HG03280 (cell line): ENCODE results near the gene SMOC2.
"Not testable (repeated sequence)": the region's sequence is repeated elsewhere in the genome, so short reads cannot be mapped to it uniquely, and the experiment has no call there.

Experiments
- ATAC-seq: cut with Tn5 transposase; IDR thresholded peaks from one replicate; pipeline ENCODE4 v1.9.1; 2021; ENCODE audit warnings: mild to moderate bottlenecking, moderate library complexity; ENCODE audit not compliant: unreplicated experiment

SMOC2 gene

DNA sequence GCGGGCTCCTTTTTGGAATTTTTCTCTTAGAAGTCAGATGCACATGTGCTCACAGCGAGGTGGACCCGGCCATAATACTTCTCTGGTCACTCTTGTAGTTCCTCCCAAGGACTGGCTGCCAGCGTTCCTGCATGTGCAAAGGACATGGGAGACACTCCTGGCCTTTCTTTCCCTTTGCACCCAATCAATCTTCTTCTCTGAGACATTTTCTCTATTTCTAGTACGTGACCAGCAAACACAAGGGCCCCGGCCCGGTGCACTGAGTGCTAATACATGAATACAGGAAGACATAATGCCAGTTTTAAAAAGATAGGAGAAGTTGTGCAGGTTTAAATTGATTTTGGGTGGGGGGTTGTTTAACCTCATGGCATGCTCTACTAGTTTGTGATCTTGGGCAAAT, 233.6 kb downstream of the SMOC2 start:
- ATAC-seq, result no peak

DNA sequence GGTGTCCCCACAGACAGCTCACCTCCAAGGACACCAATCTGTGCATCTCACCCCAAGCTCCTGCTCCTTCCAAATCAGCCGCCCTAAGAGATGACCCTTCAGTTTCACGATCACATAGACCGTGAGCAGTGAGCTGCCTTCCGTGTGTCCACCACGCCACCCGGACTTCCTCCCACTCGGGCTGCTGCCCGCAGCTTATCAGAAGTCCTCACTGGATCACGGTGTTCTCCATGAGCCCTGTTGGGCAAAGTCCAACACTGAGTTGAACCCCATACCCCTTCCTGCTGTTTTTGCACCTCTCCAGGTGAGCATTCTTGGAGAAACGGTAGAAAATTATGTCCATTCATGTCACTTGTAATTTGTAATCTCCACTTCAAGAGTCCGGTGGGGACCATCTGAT, 234.4 kb downstream of the SMOC2 start:
- ATAC-seq, result no peak

GRCh38 chr6:168675933-168676551, 235.1 kb downstream of the SMOC2 start:
- ATAC-seq, result no peak

DNA sequence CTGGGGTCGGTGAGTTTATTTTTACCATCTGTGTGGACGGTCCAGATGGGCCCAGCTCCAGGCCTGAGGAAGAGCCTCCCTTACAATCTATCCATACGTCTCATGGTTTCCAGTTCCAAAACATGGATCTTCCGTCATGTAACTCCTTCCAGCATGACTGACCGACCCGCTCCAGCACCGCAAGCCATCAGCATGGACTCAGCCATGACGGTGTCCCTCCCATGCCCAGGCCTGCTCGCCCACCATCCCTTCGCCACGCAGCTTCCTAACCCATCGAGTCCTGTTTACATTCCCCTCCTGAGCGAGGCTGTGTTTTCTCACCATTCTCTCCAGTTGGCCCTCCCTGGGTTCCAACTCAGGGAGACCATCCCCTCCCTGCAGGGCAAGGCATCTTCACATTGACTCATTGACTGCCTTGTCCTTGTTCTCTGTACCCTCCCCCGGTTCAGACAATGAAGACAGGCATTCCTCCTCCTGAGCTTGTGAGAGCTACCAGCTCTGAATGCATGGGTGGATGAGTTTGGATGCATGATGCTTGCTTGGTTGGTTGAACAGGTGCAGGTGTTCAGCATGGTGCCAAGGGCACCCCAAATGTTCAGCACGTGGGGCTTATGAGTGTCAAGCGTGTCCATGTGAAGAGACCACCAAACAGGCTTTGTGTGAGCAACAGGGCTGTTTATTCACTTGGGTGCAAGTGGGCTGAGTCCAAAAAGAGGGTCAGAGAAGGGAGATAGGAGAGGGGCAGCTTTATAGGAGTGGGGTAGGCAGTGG, 235.8 kb downstream of the SMOC2 start:
- ATAC-seq, result no peak

DNA sequence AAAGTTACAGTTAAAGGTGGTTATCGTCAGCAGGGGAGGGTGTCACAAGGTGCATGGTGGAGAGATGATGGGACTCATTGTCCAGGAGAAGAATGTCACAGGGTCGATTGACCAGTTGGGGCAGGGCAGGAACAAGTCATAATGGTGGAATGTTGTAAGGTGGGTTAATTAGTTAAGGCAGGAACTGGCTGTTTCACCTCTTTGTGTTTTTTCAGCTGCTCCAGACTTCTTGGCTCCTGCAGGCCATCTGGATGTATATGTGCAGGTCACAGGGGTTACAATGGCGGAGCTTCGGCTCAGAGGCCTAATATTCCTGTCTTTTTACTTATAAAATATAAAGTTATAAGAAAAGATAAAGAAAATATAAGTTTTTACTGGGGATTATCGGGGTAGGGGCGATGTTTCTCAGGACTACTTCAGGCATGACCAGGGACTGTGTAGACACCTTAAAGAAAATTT, 236.4 kb downstream of the SMOC2 start:
- ATAC-seq, result not testable (repeated sequence)

- ATAC-seq, result no peak
These were observed 237.1 kb downstream of the SMOC2 start for GRCh38 chr6:168678077-168678476.

GRCh38 chr6:168678588-168678987, 237.6 kb downstream of the SMOC2 start:
- ATAC-seq, result no peak

DNA sequence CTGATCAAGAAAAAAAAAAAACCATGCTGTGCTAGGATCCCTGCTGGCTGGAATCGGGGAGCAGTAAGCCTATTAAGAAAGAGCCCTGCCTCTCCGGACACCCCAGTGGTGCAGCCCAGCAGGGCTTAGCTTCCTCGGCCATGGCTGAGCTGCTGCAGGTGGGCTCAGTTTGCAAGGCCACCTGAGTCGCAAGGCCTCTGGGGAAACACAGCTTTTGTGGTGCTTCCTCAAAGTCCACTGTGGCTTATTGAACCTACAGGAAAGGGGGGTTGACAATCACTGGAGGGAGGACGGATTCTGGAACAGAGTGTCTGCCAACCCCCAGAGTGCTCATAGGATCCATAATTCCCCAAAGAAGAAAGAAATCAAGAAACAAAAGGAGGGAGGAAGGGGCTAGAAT, 240.8 kb downstream of the SMOC2 start:
- ATAC-seq, result no peak

DNA sequence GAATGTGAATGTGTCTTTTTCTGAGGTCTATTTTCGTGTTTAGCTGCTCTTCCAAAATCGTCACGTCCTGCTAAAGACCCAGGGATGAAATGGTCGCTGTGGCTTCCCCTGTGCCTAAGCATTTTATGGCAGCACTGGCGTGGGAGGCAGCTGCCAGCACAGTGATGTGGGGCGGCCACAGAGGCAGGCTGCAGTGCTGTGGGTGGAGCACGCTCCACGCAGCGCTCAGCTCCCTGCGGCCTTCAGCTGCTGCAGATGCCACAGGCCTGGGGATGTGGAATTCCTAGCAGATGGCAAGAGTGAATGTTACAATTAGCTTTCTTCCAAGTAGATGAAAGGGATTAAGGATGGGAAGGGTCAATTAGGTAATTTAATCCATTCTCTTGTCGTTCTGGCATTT, 242.6 kb downstream of the SMOC2 start:
- no peak for ATAC-seq

- no peak for ATAC-seq
These were observed 243.5 kb downstream of the SMOC2 start for GRCh38 chr6:168684471-168684870.

- ATAC-seq, result no peak
These were observed 243.9 kb downstream of the SMOC2 start for GRCh38 chr6:168684906-168685305.

DNA sequence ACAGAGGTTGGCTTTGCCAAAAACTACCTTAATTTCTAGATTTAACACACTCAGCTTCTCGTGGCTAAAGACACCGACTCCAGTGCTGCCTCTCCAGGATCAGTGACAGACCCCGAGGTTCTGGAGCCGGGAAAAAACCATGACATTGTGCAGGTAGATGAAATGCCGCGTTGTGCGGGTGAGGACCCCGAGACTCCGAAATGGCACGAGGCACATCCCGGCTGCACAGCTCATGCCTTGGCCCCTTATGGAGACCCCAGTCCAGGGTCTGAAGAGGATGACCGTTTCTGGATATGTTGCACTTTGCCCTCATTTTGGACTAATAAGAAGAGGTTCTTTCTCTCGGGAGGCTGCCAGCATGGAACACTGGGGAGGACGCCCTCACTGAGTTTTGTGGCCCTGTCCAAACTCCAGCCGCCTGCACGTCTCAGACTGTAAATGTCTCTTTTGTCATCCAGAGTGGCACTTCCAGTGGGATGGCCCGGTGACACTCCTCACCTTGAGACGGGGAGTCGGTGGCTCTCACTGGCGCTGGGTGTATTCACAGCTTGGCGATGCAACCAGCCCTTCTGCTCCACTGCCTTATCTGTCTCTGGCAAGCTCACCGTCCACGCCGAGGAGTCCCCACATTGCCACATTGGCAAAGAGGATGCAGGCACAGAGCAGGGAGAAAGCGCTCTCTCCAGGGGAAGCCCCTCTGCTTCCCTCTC, 245.2 kb downstream of the SMOC2 start:
- ATAC-seq, result no peak

DNA sequence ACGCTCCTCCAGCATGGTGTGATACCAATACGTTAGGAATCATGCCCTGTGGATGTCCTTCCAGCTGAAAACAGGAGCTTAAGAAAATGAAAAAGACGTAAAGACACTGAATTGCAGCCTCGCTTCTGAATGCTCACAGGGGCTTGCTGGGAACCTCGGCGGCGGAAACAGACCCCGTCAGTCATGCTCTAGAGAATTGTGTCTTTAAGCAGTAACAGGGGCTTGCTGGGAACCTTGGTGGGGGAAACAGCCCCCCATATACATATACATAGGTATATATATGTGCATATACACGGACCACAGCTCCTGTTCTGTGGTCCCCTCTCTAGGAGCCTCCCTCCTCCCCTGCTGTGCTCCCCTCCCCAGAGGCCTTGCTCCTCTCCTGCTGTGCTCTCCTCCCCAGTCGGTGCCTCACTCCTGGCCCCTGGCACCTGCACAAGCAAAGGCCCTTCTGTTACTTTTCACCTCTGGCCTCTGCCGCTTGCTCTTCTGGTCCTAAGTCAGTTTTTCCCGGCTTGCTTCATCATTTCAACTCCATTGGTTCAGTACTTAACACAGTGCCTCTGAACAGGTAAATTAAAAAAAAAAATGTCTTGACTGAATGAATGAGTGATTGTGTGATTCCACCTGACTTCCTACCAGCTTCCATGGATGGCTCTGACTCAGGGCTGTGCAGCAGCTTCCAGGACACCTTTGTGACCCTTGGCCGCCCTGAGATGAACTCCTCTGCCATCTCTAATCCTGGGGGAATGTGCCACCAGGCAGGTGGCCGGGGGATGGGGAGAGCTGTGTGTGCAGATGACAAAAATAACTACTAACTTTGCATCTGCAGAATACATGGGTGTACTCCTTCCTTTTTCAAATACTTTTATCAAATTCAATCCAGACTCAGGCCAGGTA, 246.1 kb downstream of the SMOC2 start:
- ATAC-seq, result no peak

DNA sequence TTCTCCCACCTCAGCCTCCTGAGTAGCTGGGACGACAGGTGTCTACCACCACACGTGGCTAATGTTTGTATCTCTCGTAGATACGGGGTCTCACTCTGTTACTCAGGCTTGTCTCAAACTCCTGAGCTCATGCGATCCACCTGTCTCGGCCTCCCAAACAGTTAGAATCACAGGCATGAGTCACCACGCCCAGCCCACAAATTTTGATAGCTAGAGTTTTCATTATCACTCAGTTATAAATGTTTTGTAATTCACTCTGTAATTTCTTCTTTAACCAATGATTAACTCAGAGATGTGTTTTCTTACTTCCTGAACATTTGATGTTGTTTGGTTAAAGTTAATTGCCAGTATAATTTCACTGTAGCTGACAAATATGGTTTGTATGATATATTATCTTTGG, 249.3 kb downstream of the SMOC2 start:
- no peak for ATAC-seq

DNA sequence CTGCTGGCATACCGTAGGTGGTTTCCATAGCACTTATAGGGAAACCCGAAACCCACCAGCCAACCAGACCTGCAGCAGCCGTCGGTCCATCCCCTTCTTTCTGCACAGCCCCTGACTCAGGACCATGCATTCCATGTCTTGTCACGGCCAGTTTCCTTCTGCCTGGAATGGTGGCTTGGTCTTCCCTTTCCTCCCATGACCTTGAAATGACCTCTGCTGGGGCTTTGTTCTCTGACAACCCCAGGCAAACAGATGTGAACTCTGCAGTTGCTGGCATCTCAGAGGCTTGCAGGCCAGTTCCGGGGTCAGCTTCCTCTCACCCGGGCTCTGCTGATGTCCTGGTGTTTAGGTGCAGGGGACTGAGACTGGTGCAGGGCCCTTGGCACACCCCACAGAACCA, 250.8 kb downstream of the SMOC2 start:
- ATAC-seq, result no peak

- no peak for ATAC-seq
These were observed 251.4 kb downstream of the SMOC2 start for GRCh38 chr6:168692193-168692914.

DNA sequence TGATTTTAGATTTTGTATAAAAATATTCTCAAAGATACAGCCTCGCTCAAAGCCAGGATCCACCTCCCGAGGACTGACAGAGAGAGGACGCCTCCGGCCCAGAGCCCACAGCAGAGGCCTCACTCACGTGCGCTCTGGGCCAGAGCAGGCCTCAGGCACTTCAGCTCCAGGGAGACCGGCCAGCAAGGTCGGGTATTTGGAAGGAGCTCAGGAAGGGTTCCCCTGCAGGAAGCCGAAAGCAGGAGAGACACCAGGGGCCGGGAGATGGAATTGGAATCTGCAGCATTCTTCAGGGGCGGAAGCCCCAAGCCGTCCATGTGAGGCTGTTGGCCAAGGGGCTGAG, 251.9 kb downstream of the SMOC2 start:
- ATAC-seq, result not testable (repeated sequence)

DNA sequence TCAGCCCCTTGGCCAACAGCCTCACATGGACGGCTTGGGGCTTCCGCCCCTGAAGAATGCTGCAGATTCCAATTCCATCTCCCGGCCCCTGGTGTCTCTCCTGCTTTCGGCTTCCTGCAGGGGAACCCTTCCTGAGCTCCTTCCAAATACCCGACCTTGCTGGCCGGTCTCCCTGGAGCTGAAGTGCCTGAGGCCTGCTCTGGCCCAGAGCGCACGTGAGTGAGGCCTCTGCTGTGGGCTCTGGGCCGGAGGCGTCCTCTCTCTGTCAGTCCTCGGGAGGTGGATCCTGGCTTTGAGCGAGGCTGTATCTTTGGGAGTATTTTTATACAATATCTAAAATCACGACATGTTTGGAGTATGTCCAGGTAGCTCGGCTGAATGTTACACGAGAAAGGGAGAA, 253.8 kb downstream of the SMOC2 start:
- not testable (repeated sequence) for ATAC-seq

- ATAC-seq, result no peak
These were observed 254.7 kb downstream of the SMOC2 start for GRCh38 chr6:168695701-168696100.

- no peak for ATAC-seq
These were observed 257.9 kb downstream of the SMOC2 start for GRCh38 chr6:168698923-168699322.
